Iris pigment epithelial cell (primary cell): ENCODE data around the gene RAB11FIP4.

ENCODE experiments used
- DNase-seq: peaks from one replicate; pipeline ENCODE4 v3.0.0-alpha.2; 2011; ENCODE audit warnings: low read depth

Gene RAB11FIP4

DNA sequence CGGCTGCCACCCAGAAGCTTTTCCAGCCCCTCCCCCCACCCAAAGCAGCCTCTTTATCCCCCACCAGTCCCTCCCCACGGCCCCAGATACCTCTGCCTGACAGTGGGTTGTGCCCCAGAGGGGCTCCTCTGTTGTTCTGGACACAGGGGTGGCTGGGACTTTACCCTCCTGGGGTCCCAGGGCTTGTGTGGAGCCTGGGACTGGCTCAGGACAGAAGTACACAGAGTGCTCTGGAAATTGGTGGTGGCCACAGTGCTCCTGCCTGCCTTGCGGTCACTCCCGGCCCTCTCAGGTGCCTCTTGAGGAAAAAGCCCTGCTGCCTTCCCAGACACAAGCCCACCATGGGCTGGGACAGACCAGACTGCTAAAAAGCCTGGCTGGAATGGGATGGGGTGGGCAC is 68.2 kb downstream of the RAB11FIP4 start:
- no peak for DNase-seq

- DNase-seq, result no peak
Observed at GRCh38 chr17:31460226-31460721, 68.8 kb downstream of the RAB11FIP4 start.

DNA sequence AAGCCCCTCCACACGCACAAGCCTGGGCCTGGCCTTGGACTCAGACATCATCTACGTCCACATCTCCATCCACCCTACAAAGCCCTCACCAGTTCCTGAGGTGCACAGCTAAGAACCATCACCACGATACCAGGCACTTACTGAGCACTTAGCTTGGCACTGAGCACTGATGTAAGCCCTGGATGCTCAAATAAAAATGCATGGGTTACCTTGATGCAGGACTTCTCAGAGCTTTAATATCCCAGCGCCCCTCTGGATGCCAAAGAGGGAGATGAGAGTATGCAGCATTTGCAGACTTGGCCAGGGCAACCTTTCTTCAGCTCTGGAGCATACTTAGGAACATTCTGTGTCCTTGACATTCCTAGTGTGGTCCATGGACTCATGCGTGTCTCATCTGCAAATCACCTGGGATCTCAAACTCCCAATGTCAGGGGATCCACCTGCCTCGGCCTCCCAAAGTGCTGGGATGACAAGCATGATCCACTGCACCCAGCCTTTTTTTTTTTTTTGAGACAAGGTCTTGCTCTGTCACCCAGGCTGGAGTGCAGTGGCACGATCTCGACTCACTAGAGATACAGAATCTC is 69.8 kb downstream of the RAB11FIP4 start:
- DNase-seq, result no peak

- DNase-seq, result no peak
Observed at GRCh38 chr17:31462261-31462660, 70.8 kb downstream of the RAB11FIP4 start.

- no peak for DNase-seq
Observed at GRCh38 chr17:31466096-31466760, 74.8 kb downstream of the RAB11FIP4 start.

- no peak for DNase-seq
Observed at GRCh38 chr17:31467502-31468256, 76.2 kb downstream of the RAB11FIP4 start.

DNA sequence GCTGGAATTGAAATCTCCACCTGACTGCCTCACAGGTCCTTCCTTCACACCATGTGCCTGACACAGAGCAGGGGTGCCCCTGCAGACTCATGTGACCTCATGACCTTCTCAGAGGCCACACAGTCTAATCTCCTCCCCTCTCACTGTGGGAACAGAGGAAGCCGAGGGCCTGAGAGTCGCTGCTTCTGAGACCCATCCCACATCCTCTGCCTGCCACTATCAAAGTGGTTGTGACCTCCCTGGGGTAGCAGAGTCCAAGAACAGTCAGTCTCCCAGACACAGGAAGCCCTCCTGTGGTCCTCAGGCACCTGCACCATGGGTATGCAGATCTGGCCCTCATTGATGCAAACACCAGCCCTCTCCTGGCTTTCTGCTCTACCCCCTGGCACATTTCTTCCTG is 78.5 kb downstream of the RAB11FIP4 start:
- DNase-seq, result no peak

- no peak for DNase-seq
Observed at GRCh38 chr17:31470592-31470991, 79.1 kb downstream of the RAB11FIP4 start.

DNA sequence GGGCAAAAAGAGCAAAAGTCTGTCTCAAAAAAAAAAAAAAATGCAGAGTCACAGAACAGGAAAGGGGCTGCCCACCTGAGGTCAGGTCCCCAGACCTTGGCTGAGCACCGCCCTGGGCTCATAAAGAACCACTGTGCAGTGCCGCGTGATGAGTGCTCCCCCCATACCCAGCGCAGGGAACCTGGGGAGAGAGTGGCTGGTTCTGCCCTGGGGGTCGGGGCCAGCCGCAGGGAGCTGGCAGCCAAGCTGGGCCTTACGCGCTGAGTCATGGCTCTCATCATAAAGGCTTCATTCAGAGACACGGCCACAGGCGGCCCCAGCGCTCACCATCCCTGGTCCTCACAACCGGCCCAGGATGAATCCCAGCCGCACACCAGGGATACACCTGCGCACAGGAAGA is 80.7 kb downstream of the RAB11FIP4 start:
- DNase-seq, result no peak

GRCh38 chr17:31475378-31476162 is 84.1 kb downstream of the RAB11FIP4 start:
- DNase-seq, result no peak

DNA sequence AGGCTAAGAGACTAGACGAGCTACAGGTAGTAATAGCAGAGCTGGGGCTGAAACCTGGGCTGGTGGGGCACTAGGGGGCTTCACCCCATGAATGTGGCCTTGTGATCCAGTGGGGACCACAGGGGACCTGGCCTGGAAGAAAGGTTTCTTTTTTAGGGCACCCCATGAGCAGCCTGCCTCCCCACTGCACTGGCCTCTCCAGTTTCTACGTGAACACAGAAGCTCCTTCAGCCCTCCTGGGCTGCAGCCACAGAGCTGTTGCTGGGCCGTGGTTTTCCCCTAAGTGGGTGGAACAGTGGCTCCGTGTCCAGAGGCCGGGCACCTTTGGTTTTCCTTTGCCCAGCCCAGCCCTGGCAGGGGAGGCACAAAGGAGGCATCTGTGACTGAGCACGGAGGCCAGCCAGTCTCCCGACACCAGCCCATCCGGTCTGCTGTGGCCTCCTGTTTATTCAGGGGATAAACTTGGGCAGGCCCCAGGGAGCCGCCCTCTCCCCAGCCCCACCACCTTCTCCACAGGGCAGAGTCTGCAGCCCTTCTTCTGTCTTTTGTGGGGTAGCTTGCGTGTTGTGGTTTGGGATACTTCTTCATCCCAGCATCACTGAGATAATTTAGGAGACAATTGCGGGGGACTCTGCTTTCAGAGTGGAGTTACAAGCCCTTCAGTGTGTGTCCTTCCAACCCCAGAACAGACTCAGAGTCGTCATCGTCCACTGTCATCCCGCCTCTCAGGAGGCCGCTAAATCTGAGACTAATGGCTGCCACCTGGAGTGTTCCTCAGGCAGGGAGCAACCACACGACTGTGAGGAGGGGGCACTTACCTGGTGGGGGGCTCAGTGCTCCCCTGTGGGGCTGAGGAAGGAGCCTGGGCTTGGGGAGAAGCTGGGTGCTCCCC is 85.3 kb downstream of the RAB11FIP4 start:
- DNase-seq, result no peak

- no peak for DNase-seq
Observed at GRCh38 chr17:31477417-31478055, 86.1 kb downstream of the RAB11FIP4 start.

DNA sequence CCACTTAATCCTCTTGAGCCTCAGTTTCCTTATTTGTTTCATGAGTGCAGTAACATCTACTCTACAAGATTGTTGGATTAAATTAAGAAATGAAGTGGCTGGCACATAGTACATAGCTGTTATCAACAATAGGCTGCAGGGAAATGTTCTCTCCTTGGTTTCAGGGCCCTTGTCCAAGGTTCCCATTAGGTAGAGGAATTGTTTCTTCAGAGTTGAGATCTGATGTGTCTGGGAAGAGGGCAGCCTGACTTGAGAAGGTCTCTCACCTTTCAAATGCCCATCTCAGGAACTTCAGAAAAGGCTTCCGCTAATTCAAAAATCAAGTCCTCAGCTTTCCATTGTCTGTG is 87.6 kb downstream of the RAB11FIP4 start:
- no peak for DNase-seq

DNA sequence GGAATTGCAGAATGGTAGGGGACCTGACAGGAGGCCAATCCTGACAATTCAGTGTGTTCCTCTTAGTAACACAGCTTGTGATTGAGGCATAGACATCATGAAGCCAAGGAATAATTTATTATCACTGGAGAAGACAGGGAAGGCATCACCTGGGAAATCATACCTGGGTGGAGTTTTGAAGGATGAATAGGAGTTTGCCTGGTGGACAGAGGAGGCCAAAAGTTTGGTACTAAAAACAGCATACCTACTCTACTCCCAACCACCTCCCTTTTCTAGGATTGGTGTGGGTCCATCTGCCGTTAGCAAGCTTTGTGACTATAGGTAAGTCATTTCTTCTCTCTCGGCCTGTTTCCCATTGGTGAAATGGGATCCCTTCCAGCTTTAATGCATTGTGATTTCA is 88.0 kb downstream of the RAB11FIP4 start:
- no peak for DNase-seq

- no peak for DNase-seq
Observed at GRCh38 chr17:31480067-31480466, 88.6 kb downstream of the RAB11FIP4 start.

- DNase-seq, result no peak
Observed at GRCh38 chr17:31480904-31481782, 89.7 kb downstream of the RAB11FIP4 start.

GRCh38 chr17:31481783-31482081 is 90.3 kb downstream of the RAB11FIP4 start:
- DNase-seq, result no peak

GRCh38 chr17:31484821-31485220 is 93.3 kb downstream of the RAB11FIP4 start:
- no peak for DNase-seq

DNA sequence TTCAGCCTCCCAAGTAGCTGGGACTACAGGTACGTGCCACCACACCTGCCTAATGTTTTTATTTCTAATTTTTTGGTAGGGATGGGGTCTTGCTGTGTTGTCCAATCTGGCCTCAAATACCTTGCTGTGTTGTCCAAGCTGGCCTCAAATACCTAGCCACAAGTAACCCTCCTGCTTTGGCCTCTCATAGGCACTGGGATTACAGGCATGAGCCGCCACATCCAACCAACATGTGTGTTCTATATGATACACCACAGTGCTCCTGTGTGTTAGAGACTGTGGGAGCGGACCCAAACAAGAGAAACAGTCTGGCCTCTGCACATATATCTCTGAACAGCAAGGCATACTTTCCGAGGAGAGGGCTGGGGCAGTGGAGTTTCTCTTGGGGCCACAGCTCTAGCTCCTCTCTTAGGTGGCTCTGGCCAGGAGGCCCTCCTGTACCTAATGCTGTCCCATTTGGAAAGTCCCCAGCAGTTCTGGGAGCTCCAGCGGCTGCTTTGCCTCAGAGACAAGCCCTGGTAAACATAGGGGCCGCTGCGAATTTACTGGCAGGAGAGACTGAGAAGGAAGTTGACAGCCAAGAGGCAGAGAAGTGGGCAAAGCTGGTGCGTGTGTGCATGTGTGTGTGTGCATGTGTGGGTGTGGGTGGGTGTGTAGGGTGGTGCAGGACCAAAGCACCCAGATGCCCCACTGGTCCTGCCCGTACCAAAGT is 95.0 kb downstream of the RAB11FIP4 start:
- no peak for DNase-seq
